A549 (cell line): ENCODE measurements around the gene GPR78. TPM values are rescaled to one million over a fixed set of nuclear protein-coding genes. Genes with fewer than 3 reads are reported as not detected.

Experiments
- ATAC-seq, 2 experiments: fragments of 200-7000 bp in 1 of 2; fragments of >200 bp in 1 of 2; cut with Nextera tagmentation in 1 of 2; cut with Tn5 transposase in 1 of 2; 3 replicates each; pipeline versions ENCODE4 v1.8.0 to v1.9.1; 2018 to 2020; ENCODE audit warnings: mild to moderate bottlenecking in 1 of 2, moderate library complexity in 1 of 2
- CTCF ChIA-PET: fragments of 300-600 bp; sonication (Branson Sonifier 250); formaldehyde crosslinking; extraction: SDS; loops from one replicate; lab custom pipeline; 2021; ENCODE audit warnings: antibody characterized with exemption, inconsistent platforms; lab: Yijun Ruan, JAX
- POLR2A ChIA-PET: fragments of 350-600 bp; formaldehyde crosslinking; extraction: SDS; loops from one replicate; lab custom pipeline; 2021; ENCODE audit warnings: antibody characterized with exemption, inconsistent platforms; lab: Yijun Ruan, JAX
- DNase-seq, 2 experiments: peaks; one replicate each; pipeline versions ENCODE4 v3.0.0 to v3.0.0-alpha.2; 2011 to 2016; ENCODE audit warnings: low read depth in 1 of 2, low spot score in 1 of 2
- FAIRE-seq: peaks from 2 replicates; lab custom pipeline; 2011; peaks lifted over from hg19 to GRCh38; lab: Jason Lieb, UNC
- H3K27ac ChIP-seq, 2 experiments: fragments of >200 bp; sonication (Bioruptor Twin); formaldehyde crosslinking; 3 replicates each; pipeline ENCODE4 v1.5.1; 2016 to 2017
- H3K4me1 ChIP-seq: fragments of >200 bp; sonication (Bioruptor Twin); formaldehyde crosslinking; 3 replicates; pipeline ENCODE4 v1.6.1; 2016
- H3K4me2 ChIP-seq: fragments of >200 bp; sonication (Bioruptor Twin); formaldehyde crosslinking; 3 replicates; pipeline ENCODE4 v1.6.1; 2016
- H3K4me3 ChIP-seq: fragments of >200 bp; sonication (Bioruptor Twin); formaldehyde crosslinking; 3 replicates; pipeline ENCODE4 v1.5.1; 2016
- H3K9me3 ChIP-seq: fragments of >200 bp; sonication (Bioruptor Twin); formaldehyde crosslinking; 3 replicates; pipeline ENCODE4 v1.6.1; 2016
- ATOH8 ChIP-seq: fragments of 250-450 bp; sonication (Bioruptor Pico); IDR thresholded peaks from 2 replicates; pipeline ENCODE4 v1.5.0; 2020; ENCODE audit warnings: low read depth, mild to moderate bottlenecking, moderate library complexity
- BCL3 ChIP-seq: fragments of >200 bp; sonication (Bioruptor Twin); formaldehyde crosslinking; IDR thresholded peaks from 3 replicates; pipeline ENCODE4 v1.6.1; 2016
- CTCF ChIP-seq: fragments of >200 bp; sonication (Bioruptor Twin); formaldehyde crosslinking; IDR thresholded peaks from 3 replicates; pipeline ENCODE4 v1.5.1; 2016
- E2F6 ChIP-seq: IDR thresholded peaks from 2 replicates; pipeline ENCODE4 v1.6.1; 2012; ENCODE audit warnings: low read depth, borderline replicate concordance
- EHMT2 ChIP-seq: fragments of 200-600 bp; sonication (generic); IDR thresholded peaks from 2 replicates; pipeline ENCODE4 v1.6.1; 2016; ENCODE audit warnings: antibody characterized with exemption, low read depth, mild to moderate bottlenecking, moderate library complexity
- ESRRA ChIP-seq: fragments of 150-350 bp; IDR thresholded peaks from 2 replicates; pipeline ENCODE4 v1.6.1; 2014; ENCODE audit warnings: mild to moderate bottlenecking, low read length, borderline replicate concordance
- HEYL ChIP-seq: fragments of 250-450 bp; sonication (Bioruptor Pico); IDR thresholded peaks from 2 replicates; pipeline ENCODE4 v1.8.0; 2021; ENCODE audit warnings: mild to moderate bottlenecking, moderate library complexity
- HMGXB4 ChIP-seq: fragments of 250-450 bp; sonication (Bioruptor Pico); IDR thresholded peaks from 2 replicates; pipeline ENCODE4 v1.5.0; 2021; ENCODE audit warnings: mild to moderate bottlenecking, moderate library complexity, borderline replicate concordance
- JUN ChIP-seq, 2 experiments: fragments of >200 bp; sonication (Bioruptor Twin); formaldehyde crosslinking; IDR thresholded peaks; 2 replicates in 1 of 2; 3 replicates in 1 of 2; pipeline ENCODE4 v1.6.1; 2016 to 2017
- MYC ChIP-seq: IDR thresholded peaks from 2 replicates; pipeline ENCODE4 v1.6.1; 2012; ENCODE audit warnings: mild to moderate bottlenecking, inconsistent platforms, low read length, improper control_type of control experiment, borderline replicate concordance
- PBX3 ChIP-seq: IDR thresholded peaks from 2 replicates; pipeline ENCODE4 v1.6.1; 2012
- POLR2A ChIP-seq: IDR thresholded peaks from 2 replicates; pipeline ENCODE4 v1.6.1; 2012; ENCODE audit warnings: mild to moderate bottlenecking, low read length
- POLR2AphosphoS2 ChIP-seq: conservative IDR thresholded peaks from 2 replicates; pipeline ENCODE4 v1.6.1; 2012; ENCODE audit warnings: low read length, improper control_type of control experiment, inconsistent platforms
- RAD21 ChIP-seq, 2 experiments: fragments of >200 bp in 1 of 2; sonication (Bioruptor Twin) in 1 of 2; formaldehyde crosslinking in 1 of 2; IDR thresholded peaks in 1 of 2; conservative IDR thresholded peaks in 1 of 2; 2 replicates in 1 of 2; 3 replicates in 1 of 2; pipeline ENCODE4 v1.6.1; 2012 to 2018; ENCODE audit warnings: inconsistent platforms in 1 of 2
- RCOR1 ChIP-seq: fragments of 150-350 bp; IDR thresholded peaks from 2 replicates; pipeline ENCODE4 v1.6.1; 2014; ENCODE audit warnings: antibody characterized with exemption, low read length, low read depth
- SMC3 ChIP-seq: fragments of >200 bp; sonication (Bioruptor Twin); formaldehyde crosslinking; IDR thresholded peaks from 3 replicates; pipeline ENCODE4 v1.6.1; 2018; ENCODE audit warnings: inconsistent platforms
- TFCP2L1 ChIP-seq: fragments of 250-450 bp; sonication (Bioruptor Pico); IDR thresholded peaks from 2 replicates; pipeline ENCODE4 v1.5.0; 2021; ENCODE audit warnings: mild to moderate bottlenecking
- USF2 ChIP-seq: fragments of 450-650 bp; IDR thresholded peaks from 2 replicates; pipeline ENCODE4 v1.6.1; 2014; ENCODE audit warnings: antibody characterized with exemption
- ZNF302 ChIP-seq: fragments of 250-450 bp; sonication (Bioruptor Pico); IDR thresholded peaks from 2 replicates; pipeline ENCODE4 v1.9.0; 2021; ENCODE audit warnings: inconsistent platforms, mild to moderate bottlenecking, moderate library complexity
- ZSCAN20 ChIP-seq: fragments of 250-450 bp; sonication (Bioruptor Pico); IDR thresholded peaks from 2 replicates; pipeline ENCODE4 v1.8.0; 2022; ENCODE audit warnings: mild to moderate bottlenecking, moderate library complexity
- WGBS: methylation state at CpG from one replicate; pipeline ENCODE4 v1.1.6; 2017; ENCODE audit errors: missing lambda C conversion rate; 5-methylcytosine and 5-hydroxymethylcytosine counted together
- polyA plus RNA-seq, 4 experiments: library from polyadenylated mRNA; depleted of rRNA in 3 of 4; stranded (reverse); fragments of >200 nt; fragmentation: RNase III in 1 of 4; extraction: RNeasy Plus Mini Kit Qiagen cat#74134 plus additional on column Dnase treatment in 1 of 4; gene quantifications; 2 replicates in 3 of 4; 3 replicates in 1 of 4; pipeline ENCODE4 v1.2.3, GENCODE V29; 2011 to 2017

The GPR78 gene
- polyA plus RNA-seq, 2 of the 4 experiments (the other 2 are of a cell fraction) = 0.09 TPM; not detected in 1

GRCh38 chr4:8586246-8586645, 6.1 kb downstream of the GPR78 start:
- Histone ChIP-seq H3K4me2 (no peak overlapping the region), H3K4me1 (no peaks in the 10 kb centered on the region), H3K9me3 (no peaks in the 10 kb centered on the region)
- ATAC-seq (no peak), DNase-seq (no peak)
- CTCF ChIA-PET = interaction anchor here (0.6 to 3.1 kb wide), 10 partner anchors 9 to 118 kb away, joined by 3 to 14 read pairs (median 4); no protein-coding TSS in a partner anchor
- TF ChIP-seq ZSCAN20 = no peak
- no peak for TF ChIP-seq MYC
- TF ChIP-seq ESRRA = no peak
- TF ChIP-seq USF2 = no peak
- no peak for TF ChIP-seq HMGXB4 (CRISPR knock-in tag)
- TF ChIP-seq RCOR1 = no peak
- TF ChIP-seq ATOH8 (CRISPR knock-in tag) = no peak
- TF ChIP-seq, all 56 proteins: peak for 0
- WGBS = 17% methylated on average over 4 of the region's 5 CpGs
- no peak overlapping the region for H3K27ac ChIP-seq
- FAIRE-seq = no peak
- POLR2A ChIA-PET = no interaction called here
- H3K4me3 ChIP-seq = no peak overlapping the region

- no peak for FAIRE-seq
- TF ChIP-seq E2F6 (no peak), BCL3 (no peak), JUN (IDR thresholded peaks at IDR 0.05) (no peak), TFCP2L1 (no peak), CTCF (peak; percentile 27; the same call in 2 of the 3 replicates), PBX3 (no peak), ZNF302 (CRISPR knock-in tag) (no peak), POLR2AphosphoS2 (no peak), RAD21 (conservative IDR thresholded peaks at IDR 0.05 in 1 of 2, IDR thresholded peaks at IDR 0.05 in 1 of 2) (peak; percentile 22 to 24; a peak in 2 of 5 replicates), EHMT2 (no peak), SMC3 (0 out of 3 replicates have a peak, but pooled peaks have one; percentile 16), POLR2A (no peak), HEYL (CRISPR knock-in tag) (no peak)
- TF ChIP-seq, all 56 proteins: peak for 3
Measured at GRCh38 chr4:8586671-8587468, 6.7 kb downstream of the GPR78 start.

More at GRCh38 chr4:8586671-8587468, 6.7 kb downstream of the GPR78 start:
- CTCF ChIA-PET = interaction anchor here (0.6 to 3.1 kb wide), 11 partner anchors 9 to 118 kb away, joined by 3 to 14 read pairs (median 4); no protein-coding TSS in a partner anchor
- ATAC-seq (peak; percentile 52 to 73; a peak in 3 of 6 replicates), DNase-seq (no peak)
- POLR2A ChIA-PET = no interaction called here
- H3K9me3 ChIP-seq = no peaks in the 10 kb centered on the region
- no peak overlapping the region for H3K4me2 ChIP-seq
- H3K27ac ChIP-seq = no peak overlapping the region
- H3K4me1 ChIP-seq = no peaks in the 10 kb centered on the region
- no peak overlapping the region for H3K4me3 ChIP-seq
- 24% methylated on average over 15 of the region's 37 CpGs for WGBS
